GM12878 (cell line): Measurements from ENCODE around the gene YTHDC1. TPM values are rescaled to one million over a fixed set of nuclear protein-coding genes. Genes with fewer than 3 reads are reported as not detected.

ENCODE experiments used
- ATAC-seq: fragments of 200-7000 bp; cut with Tn5 transposase; 3 replicates; pipeline ENCODE4 v1.9.1; 2020; ENCODE audit warnings: mild to moderate bottlenecking, moderate library complexity
- BruUV-seq: library from RNA; stranded (reverse); fragments of 400-500 nt; replicated peaks from 2 replicates; lab custom pipeline; 2021; lab: Mats Ljungman, UMichigan
- CTCF ChIA-PET: fragments of 300-600 bp; sonication (Branson Sonifier 250); formaldehyde crosslinking; extraction: SDS; loops from one replicate; lab custom pipeline; 2021; ENCODE audit warnings: inconsistent platforms; lab: Yijun Ruan, JAX
- POLR2A ChIA-PET: fragments of 350-600 bp; formaldehyde crosslinking; extraction: SDS; loops from one replicate; lab custom pipeline; 2021; ENCODE audit warnings: inconsistent platforms; lab: Charles Lee
- RAD21 ChIA-PET: fragments of 300-600 bp; sonication (Branson Sonifier 250); formaldehyde crosslinking; loops from one replicate; lab custom pipeline; 2023; ENCODE audit warnings: antibody characterized with exemption; ENCODE audit not compliant: unreplicated experiment; lab: Charles Lee
- SMC1A ChIA-PET: fragments of 300-600 bp; sonication (Branson Sonifier 250); formaldehyde crosslinking; loops from one replicate; lab custom pipeline; 2023; ENCODE audit not compliant: unreplicated experiment, uncharacterized antibody; lab: Charles Lee
- DNase-seq: peaks from one replicate; pipeline ENCODE4 v3.0.0-alpha.2; 2011; ENCODE audit warnings: low read depth, low spot score
- FAIRE-seq: peaks from 3 replicates; lab custom pipeline; 2011; peaks lifted over from hg19 to GRCh38; lab: Jason Lieb, UNC
- H2AFZ ChIP-seq: 2 replicates; pipeline ENCODE4 v1.6.0; 2011; ENCODE audit warnings: low read depth, low read length, control low read depth; ENCODE audit not compliant: control insufficient read depth
- H3K27ac ChIP-seq: 2 replicates; pipeline ENCODE4 v1.5.1; 2011; ENCODE audit warnings: control low read depth; ENCODE audit not compliant: control insufficient read depth, insufficient read depth
- H3K27me3 ChIP-seq, 2 experiments: replicated peaks in 1 of 2; 2 replicates each; pipeline versions ENCODE4 v1.6.0 to v1.6.1; 2011; ENCODE audit warnings: low read length in 1 of 2; ENCODE audit not compliant: control insufficient read depth in 2 of 2, insufficient read depth in 2 of 2
- H3K36me3 ChIP-seq, 2 experiments: 2 replicates each; pipeline ENCODE4 v1.5.1; 2011; ENCODE audit warnings: low read length in 1 of 2; ENCODE audit not compliant: control insufficient read depth in 2 of 2, insufficient read depth in 2 of 2
- H3K4me1 ChIP-seq: 2 replicates; pipeline ENCODE4 v1.6.1; 2011; ENCODE audit warnings: mild to moderate bottlenecking, low read length, moderate library complexity, mixed read lengths; ENCODE audit not compliant: control insufficient read depth, insufficient read depth
- H3K4me2 ChIP-seq: 2 replicates; pipeline ENCODE4 v1.6.0; 2011; ENCODE audit warnings: control low read depth; ENCODE audit not compliant: control insufficient read depth, insufficient read depth
- H3K4me3 ChIP-seq: fragments of 200-600 bp; sonication (generic); 2 replicates; pipeline ENCODE4 v1.5.1; 2016
- H3K79me2 ChIP-seq: 2 replicates; pipeline ENCODE4 v1.6.0; 2011; ENCODE audit warnings: low read length; ENCODE audit not compliant: control insufficient read depth, insufficient read depth
- H3K9ac ChIP-seq: 2 replicates; pipeline ENCODE4 v1.8.0; 2011; ENCODE audit warnings: low read length, control low read depth, mixed read lengths; ENCODE audit not compliant: control insufficient read depth, insufficient read depth
- H3K9me3 ChIP-seq: replicated peaks from 3 replicates; pipeline ENCODE4 v1.5.1; 2011; ENCODE audit warnings: mild to moderate bottlenecking, low read length; ENCODE audit not compliant: control insufficient read depth, insufficient read depth
- H4K20me1 ChIP-seq: 2 replicates; pipeline ENCODE4 v1.6.0; 2011; ENCODE audit not compliant: control insufficient read depth, insufficient read depth
- BMI1 ChIP-seq: fragments of 450-650 bp; IDR thresholded peaks from 2 replicates; pipeline ENCODE4 v1.6.1; 2016; ENCODE audit warnings: mild to moderate bottlenecking, moderate library complexity, borderline replicate concordance
- HDAC6 ChIP-seq: fragments of 200-600 bp; sonication (generic); IDR thresholded peaks from one replicate; pipeline ENCODE4 v1.8.0; 2017; ENCODE audit warnings: antibody characterized with exemption; ENCODE audit not compliant: unreplicated experiment
- KLF5 ChIP-seq: fragments of 450-650 bp; IDR thresholded peaks from 2 replicates; pipeline ENCODE4 v1.6.1; 2014; ENCODE audit warnings: mild to moderate bottlenecking; ENCODE audit not compliant: partially characterized antibody
- LARP7 ChIP-seq: fragments of 450-650 bp; IDR thresholded peaks from 2 replicates; pipeline ENCODE4 v1.6.1; 2017; ENCODE audit warnings: mild to moderate bottlenecking
- NFYB ChIP-seq: IDR thresholded peaks from 2 replicates; pipeline ENCODE4 v1.6.1; 2011; ENCODE audit warnings: low read depth, mild to moderate bottlenecking, low read length, improper control_type of control experiment, moderate library complexity; ENCODE audit not compliant: insufficient read depth
- POLR2A ChIP-seq: IDR thresholded peaks from 2 replicates; pipeline ENCODE4 v1.6.1; 2011; ENCODE audit warnings: low read depth, mild to moderate bottlenecking, low read length
- RFX5 ChIP-seq: IDR thresholded peaks from 2 replicates; pipeline ENCODE4 v1.6.1; 2011; ENCODE audit warnings: low read depth, low read length, improper control_type of control experiment
- SIX5 ChIP-seq: IDR thresholded peaks from 2 replicates; pipeline ENCODE4 v1.6.1; 2011; ENCODE audit warnings: mild to moderate bottlenecking, low read depth, low read length, moderate library complexity; ENCODE audit not compliant: severe bottlenecking
- SMARCA5 ChIP-seq: fragments of 450-650 bp; IDR thresholded peaks from 2 replicates; pipeline ENCODE4 v1.6.1; 2017; ENCODE audit warnings: mild to moderate bottlenecking
- SUZ12 ChIP-seq: fragments of 200-600 bp; sonication (generic); IDR thresholded peaks from one replicate; pipeline ENCODE4 v1.6.1; 2018; ENCODE audit warnings: antibody characterized with exemption, mild to moderate bottlenecking; ENCODE audit not compliant: unreplicated experiment
- TAF1 ChIP-seq: IDR thresholded peaks from 2 replicates; pipeline ENCODE4 v1.6.1; 2011; ENCODE audit warnings: mild to moderate bottlenecking, low read depth, low read length, borderline replicate concordance
- YBX1 ChIP-seq: fragments of 450-650 bp; IDR thresholded peaks from 2 replicates; pipeline ENCODE4 v1.6.1; 2016; ENCODE audit warnings: antibody characterized with exemption
- ZBTB40 ChIP-seq: fragments of 450-650 bp; IDR thresholded peaks from 2 replicates; pipeline ENCODE4 v1.6.1; 2016; ENCODE audit warnings: mild to moderate bottlenecking, moderate library complexity, borderline replicate concordance
- WGBS: methylation state at CpG from one replicate; pipeline ENCODE4 v1.1.6; 2016; ENCODE audit warnings: low lambda C conversion rate; ENCODE audit not compliant: insufficient replicate concordance, insufficient coverage; ENCODE audit errors: missing lambda C conversion rate; 5-methylcytosine and 5-hydroxymethylcytosine counted together
- in situ Hi-C: fragments of 300-500 bp; cut with MboI; formaldehyde crosslinking; loops from 9 replicates; pipeline ENCODE4 v1.14.3; 2018; ENCODE audit warnings: mixed read lengths
- intact Hi-C: fragments of 100-400 bp; cut with micrococcal nuclease; formaldehyde crosslinking; loops from one replicate; pipeline ENCODE4 v1.14.2; 2022; ENCODE audit not compliant: unreplicated experiment
- polyA plus RNA-seq, 11 experiments: library from polyadenylated mRNA; depleted of rRNA in 4 of 11; unstranded in 6 of 11; stranded (reverse) in 5 of 11; fragments of >200 nt; fragmentation: Nextera tagmentation in 4 of 11; fragmentation: Illumina TruSeq in 1 of 11; extraction: Ambion mirVana in 4 of 11; extraction: Trizol in 1 of 11; gene quantifications; 1 replicate in 1 of 11; 2 replicates in 10 of 11; pipeline versions ENCODE4 v1.2.1 to v1.2.3, GENCODE V29; 2011 to 2016; ENCODE audit warnings: inconsistent platforms in 2 of 11, missing spikeins in 2 of 11, low read depth in 1 of 11
- total RNA-seq, 4 experiments: library from RNA; depleted of rRNA in 3 of 4; stranded (reverse); fragments of >200 nt in 3 of 4; fragmentation: Illumina TruSeq in 1 of 4; extraction: Trizol in 1 of 4; gene quantifications; 2 replicates each; pipeline versions ENCODE4 v1.2.1 to v1.2.3, GENCODE V29; 2013 to 2021
- TF ChIP-seq, protein P1 (sequence below): IDR thresholded peaks from 2 replicates; pipeline ENCODE4 v1.6.1; 2011; ENCODE audit warnings: low read depth, mild to moderate bottlenecking, low read length, moderate library complexity, borderline replicate concordance; ENCODE audit errors: extremely low read depth

Gene YTHDC1
- total and polyA plus RNA-seq, 10 of the 15 experiments (the other 5 are each of a cell fraction or from before 2014, with no cell fraction given) = 18.7 to 83.2 (median 47.5) TPM

DNA sequence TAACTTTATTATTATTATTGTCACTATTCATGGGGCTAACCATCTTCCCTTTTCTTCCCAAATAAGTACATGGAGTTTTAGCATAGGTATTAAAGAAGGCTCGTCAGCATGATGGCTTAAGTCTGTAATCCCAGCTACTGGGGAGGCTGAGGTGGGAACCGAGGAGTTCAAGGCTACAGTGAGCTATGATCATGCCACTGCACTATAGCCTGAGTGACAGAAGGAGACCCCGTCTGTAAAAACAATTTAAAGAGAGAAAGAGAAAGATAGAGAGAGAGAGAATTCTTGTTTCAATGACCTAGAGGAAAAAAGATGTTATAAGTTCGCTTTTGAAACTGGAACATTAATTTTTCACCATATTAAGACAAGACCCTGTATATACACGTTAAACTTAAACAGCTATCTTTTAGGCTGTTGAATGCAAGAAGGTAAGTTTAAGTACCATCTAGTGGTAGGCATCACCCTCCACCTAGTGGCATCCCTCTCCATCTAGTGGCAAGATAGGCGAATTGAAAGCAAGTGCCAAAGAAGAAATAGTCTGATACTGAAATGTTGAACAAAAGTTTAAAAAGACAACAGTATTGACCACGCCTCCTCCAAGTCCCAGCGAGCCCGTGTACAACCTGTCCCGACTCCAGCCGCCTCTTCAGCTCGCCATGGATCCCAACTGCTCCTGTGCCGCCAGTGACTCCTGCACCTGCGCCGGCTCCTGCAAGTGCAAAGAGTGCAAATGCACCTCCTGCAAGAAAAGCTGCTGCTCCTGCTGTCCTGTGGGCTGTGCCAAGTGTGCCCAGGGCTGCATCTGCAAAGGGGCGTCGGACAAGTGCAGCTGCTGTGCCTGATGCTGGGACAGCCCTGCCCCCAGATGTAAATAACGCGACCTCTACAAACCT is 26.0 kb upstream of the YTHDC1 start (continued):
- no peak for TF ChIP-seq ZBTB40
- TF ChIP-seq KLF5 = no peak
- no peak for TF ChIP-seq SMARCA5

GRCh38 chr4:68373513-68373912 is 23.6 kb upstream of the YTHDC1 start:
- FAIRE-seq = no peak
- Histone ChIP-seq H4K20me1 (no peaks in the 10 kb centered on the region), H3K27me3 (no peaks in the 10 kb centered on the region), H3K79me2 (no peaks in the 10 kb centered on the region), H3K9ac (no peak overlapping the region), H3K36me3 (no peaks in the 10 kb centered on the region), H2AFZ (peak overlapping the region; percentile 83), H3K27ac (no peak overlapping the region), H3K9me3 (no peaks in the 10 kb centered on the region), H3K4me3 (no peak overlapping the region), H3K4me2 (no peak overlapping the region), H3K4me1 (no peaks in the 10 kb centered on the region)
- SMC1A ChIA-PET = interaction anchor here (0.6 kb wide), 1 partner anchor 102 kb away, joined by 3 read pairs; no protein-coding TSS in a partner anchor
- CTCF ChIA-PET = interaction anchor here (1.4 to 5.6 kb wide), 2 partner anchors 88 to 100 kb away, joined by 3 to 95 read pairs; no protein-coding TSS in a partner anchor
- BruUV-seq = no TSS peak
- intact Hi-C loops (no loop called here), in situ Hi-C loops (loop anchor here (5.0 kb wide), 1 partner anchor 96 kb away; no protein-coding TSS in a partner anchor)
- POLR2A ChIA-PET = no interaction called here
- peak; percentile 92 for ATAC-seq
- RAD21 ChIA-PET = interaction anchor here (3.2 kb wide), 1 partner anchor 101 kb away, joined by 33 read pairs; no protein-coding TSS in a partner anchor
- DNase-seq = no peak
- 29% methylated on average over 16 of the region's 16 CpGs for WGBS
- TF ChIP-seq, protein P1, sequence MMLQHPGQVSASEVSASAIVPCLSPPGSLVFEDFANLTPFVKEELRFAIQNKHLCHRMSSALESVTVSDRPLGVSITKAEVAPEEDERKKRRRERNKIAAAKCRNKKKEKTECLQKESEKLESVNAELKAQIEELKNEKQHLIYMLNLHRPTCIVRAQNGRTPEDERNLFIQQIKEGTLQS = no peak
- TF ChIP-seq POLR2A = no peak
- peak; percentile 69; the same call in 1 of the 2 replicates for TF ChIP-seq NFYB
- TF ChIP-seq HDAC6 = no peak
- no peak for TF ChIP-seq RFX5
- peak; percentile 59 for TF ChIP-seq SIX5
- TF ChIP-seq TAF1 = no peak
- TF ChIP-seq LARP7 = no peak
- TF ChIP-seq YBX1 = no peak
- no peak for TF ChIP-seq BMI1
- no peak for TF ChIP-seq SUZ12
